SK-MEL-5 (cell line): Measurements from ENCODE around the gene RGS16. TPM values are rescaled to one million over a fixed set of nuclear protein-coding genes. Genes with fewer than 3 reads are reported as not detected.
"Not testable (repeated sequence)": the region's sequence is repeated elsewhere in the genome, so short reads cannot be mapped to it uniquely, and the experiment has no call there.

Experiments used
- DNase-seq: peaks from one replicate; pipeline ENCODE4 v3.0.0-alpha.2; 2016; ENCODE audit warnings: low read depth, low spot score
- in situ Hi-C: cut with HindIII; loops from 2 replicates; pipeline ENCODE4 v1.10.0; 2016; ENCODE audit warnings: low sequenced_read_pairs, high pct_unique_total_duplicates, low pct_unique_long_range_greater_than_20kb
- total RNA-seq: library from RNA; depleted of rRNA; stranded (reverse); fragments of >200 nt; shearing (Covaris generic); gene quantifications from 2 replicates; pipeline ENCODE4 v1.2.3, GENCODE V29; 2014

The RGS16 gene
- total RNA-seq, 1 experiment from 2014 or later = 0.24 TPM

- in situ Hi-C loops, DNase-seq: not testable (repeated sequence)
Measured at GRCh38 chr1:182632441-182632857, 28.3 kb upstream of the RGS16 start.

DNA sequence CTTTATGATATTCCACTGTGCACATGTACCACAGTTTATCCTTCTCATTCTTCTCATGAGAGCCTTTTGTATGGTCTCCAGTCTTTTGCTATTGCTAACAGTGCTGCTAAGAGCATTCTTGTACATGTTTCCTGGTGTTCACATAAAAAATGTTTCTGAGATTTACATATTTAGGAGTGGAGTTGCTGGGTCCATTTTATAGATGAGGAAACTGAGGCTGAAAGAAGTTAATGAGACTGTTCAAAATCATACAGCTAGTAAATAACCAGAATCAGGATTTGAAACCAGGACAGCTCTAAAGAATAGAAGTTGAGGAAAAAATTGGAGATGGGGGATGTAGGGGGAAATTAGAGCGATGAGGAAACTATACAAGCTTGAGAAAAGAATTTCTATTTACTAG is 27.8 kb upstream of the RGS16 start:
- no peak for DNase-seq
- in situ Hi-C loops = no loop called here

DNA sequence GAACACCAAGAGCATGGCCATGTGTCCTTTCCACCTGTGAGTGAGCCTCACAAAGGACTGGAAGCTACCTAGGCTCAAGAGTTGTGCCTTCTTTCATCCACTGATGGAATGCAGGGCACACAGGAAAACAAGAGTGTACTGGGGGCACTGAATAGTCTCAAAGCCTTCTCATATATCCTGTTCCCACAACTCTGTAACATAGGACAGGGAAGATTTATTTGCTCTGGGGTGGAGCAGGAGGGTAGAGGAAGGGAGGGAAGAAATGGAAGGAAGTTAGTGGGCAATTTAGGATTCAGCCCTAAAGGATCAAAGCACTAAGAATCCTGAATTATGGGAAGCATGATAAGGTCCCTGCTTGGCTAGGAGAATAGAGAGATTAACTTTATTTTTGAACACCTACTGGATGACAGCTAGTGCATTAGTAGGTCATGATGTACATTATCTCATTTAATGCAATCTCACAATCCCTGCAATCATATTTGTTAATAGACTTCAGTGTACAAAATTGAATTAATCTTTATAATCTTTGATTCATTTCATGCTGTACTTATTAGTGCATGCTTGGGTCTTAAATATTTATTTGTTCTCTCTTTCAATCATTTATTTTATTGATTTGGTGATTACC is 27.0 kb upstream of the RGS16 start:
- no peak for DNase-seq
- in situ Hi-C loops = no loop called here

- DNase-seq = no peak
- in situ Hi-C loops = no loop called here
Measured at GRCh38 chr1:182630586-182630985, 26.4 kb upstream of the RGS16 start.

DNA sequence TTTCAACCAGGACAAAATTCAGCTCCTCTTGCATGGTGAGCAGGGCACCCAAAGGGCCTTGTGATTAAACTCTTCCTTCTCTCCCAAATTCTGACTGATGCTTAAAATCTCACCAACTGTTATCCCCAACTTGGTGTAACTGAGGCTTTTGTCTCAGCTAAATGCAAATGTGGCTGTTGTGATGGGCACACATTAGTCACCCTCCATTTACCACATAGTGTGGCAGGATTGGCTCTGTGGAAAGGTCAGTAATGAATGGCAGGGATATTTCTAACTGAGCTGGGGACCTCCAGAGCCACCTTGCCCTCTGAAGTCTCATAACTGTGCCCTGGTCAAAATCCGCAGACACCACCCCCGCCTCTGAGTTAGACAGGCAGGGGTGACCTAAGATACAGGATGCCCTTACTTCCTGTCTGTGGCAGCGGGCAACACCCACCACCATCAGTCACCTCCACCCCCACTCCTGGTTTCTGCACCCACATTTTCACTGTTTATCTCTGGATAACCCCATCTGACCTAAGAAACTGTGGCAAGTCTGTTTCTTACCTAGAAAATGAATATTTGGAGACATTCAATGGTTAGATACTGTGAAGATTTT is 25.4 kb upstream of the RGS16 start:
- in situ Hi-C loops = no loop called here
- no peak for DNase-seq

- in situ Hi-C loops = no loop called here
- DNase-seq = no peak
Measured at GRCh38 chr1:182629080-182629479, 24.9 kb upstream of the RGS16 start.

DNA sequence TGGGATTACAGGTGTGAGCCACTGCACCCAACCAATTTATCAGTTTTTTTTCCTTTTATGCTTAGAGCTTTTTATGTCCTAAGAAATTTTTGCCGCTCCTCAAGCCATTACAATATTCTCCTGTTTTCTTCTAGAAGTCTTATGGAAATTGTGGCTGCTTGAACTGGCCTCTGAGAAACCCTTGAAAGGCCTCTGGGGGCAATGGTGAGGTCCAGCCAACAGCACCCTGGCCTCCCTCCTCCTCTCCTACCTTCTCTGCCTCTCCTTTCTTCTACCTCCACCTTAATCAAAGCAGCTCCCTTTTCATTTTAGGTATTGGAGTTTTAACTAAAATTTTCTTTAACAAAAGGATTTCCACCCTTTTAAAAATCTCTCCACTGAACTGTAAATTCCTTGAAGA is 24.5 kb upstream of the RGS16 start:
- no peak for DNase-seq
- in situ Hi-C loops = no loop called here

GRCh38 chr1:182627622-182628021 is 23.4 kb upstream of the RGS16 start:
- in situ Hi-C loops = no loop called here

DNA sequence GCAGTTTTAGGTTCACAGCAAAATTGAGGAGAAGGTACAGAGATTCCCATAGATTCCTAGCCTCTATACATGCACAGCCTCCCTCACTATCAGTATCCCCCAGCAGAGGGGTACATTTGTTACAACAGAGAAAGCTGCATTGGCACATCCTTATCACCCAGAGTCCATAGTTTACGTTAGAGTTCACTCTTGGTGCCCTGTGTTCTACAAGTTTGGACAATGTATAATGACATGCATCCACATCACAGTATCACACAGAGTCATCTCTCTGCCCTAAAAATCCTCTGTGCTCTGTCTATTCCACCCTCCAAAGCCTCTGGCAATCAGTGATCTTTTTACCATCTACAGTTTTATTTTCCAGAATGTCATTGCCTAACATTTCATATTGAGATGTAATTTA is 22.3 kb upstream of the RGS16 start:
- no peak for DNase-seq
- in situ Hi-C loops = no loop called here

More at GRCh38 chr1:182627622-182628021, 23.4 kb upstream of the RGS16 start:
- no peak for DNase-seq

DNA sequence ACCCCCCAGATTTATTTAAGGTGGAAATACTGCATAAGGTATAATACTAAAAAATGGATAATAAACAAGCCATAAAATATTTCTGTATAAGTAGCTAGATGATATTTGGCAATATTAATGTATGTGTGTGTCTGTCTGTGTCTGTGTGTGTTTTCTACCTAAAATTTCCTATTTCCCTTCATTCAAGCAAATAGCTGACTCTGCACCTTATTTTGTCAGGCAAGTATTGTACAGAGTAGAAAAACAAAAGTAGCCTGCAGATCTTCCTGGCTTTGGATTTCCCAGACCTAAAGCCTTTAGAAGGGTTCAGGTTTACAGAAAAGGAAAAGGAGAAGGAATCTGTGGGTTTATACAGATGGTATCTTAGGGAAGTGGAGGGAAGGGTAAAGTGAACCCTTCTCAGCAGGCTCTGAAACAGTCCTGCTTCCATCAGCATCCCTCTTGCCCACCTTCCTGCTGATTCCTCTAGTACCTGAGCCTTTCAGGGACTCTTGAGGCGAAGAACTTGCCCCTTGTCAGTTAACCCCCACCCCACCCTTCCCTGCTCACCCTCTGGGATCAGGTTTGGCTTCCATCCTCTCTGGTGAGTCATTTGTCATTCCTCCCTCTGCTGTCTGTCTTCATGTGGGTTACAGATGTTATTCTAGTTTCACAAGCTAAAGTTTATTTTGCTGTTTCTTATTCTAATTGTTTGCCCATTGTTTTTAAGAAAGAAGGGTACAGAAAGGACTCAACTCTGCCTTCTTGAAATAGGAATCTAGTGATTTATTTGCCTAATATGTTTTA is 21.7 kb upstream of the RGS16 start:
- no peak for DNase-seq
- in situ Hi-C loops = no loop called here

- in situ Hi-C loops = no loop called here
- DNase-seq = no peak
Measured at GRCh38 chr1:182625024-182625423, 20.8 kb upstream of the RGS16 start.

GRCh38 chr1:182624577-182624976 is 20.4 kb upstream of the RGS16 start:
- in situ Hi-C loops = no loop called here
- DNase-seq = no peak

DNA sequence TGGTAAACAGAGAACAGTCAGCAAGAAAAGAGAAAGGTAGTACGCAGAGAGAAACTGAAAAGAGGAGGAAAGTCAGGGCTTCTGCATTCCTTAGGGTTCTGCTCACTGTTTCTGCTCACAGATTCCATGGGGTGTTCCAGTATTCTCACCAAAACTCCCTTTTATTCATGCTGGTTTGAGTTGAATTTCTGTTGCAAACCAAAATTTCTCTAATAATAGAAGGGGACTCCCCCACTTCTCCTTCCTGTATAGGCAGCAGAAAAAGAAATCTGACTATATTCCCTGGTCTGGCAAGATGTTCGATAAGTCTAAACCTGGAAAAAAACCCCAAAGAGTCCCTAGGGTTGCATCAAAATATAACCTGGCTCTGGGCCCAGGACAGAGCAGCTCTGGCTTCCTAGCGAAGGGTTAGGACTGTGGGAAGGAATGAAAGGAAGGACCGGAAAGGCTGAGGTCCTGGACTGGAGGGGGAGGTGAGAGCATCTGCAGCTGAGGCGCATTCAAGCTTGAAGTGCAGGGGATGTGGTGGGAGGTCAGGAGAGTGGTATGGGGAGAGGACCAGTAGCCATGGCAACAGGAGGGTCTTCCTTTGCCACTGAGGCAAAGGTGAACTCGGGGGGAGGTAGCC is 18.8 kb upstream of the RGS16 start:
- no peak for DNase-seq
- in situ Hi-C loops = no loop called here

GRCh38 chr1:182621906-182622305 is 17.7 kb upstream of the RGS16 start:
- in situ Hi-C loops = no loop called here
- no peak for DNase-seq

DNA sequence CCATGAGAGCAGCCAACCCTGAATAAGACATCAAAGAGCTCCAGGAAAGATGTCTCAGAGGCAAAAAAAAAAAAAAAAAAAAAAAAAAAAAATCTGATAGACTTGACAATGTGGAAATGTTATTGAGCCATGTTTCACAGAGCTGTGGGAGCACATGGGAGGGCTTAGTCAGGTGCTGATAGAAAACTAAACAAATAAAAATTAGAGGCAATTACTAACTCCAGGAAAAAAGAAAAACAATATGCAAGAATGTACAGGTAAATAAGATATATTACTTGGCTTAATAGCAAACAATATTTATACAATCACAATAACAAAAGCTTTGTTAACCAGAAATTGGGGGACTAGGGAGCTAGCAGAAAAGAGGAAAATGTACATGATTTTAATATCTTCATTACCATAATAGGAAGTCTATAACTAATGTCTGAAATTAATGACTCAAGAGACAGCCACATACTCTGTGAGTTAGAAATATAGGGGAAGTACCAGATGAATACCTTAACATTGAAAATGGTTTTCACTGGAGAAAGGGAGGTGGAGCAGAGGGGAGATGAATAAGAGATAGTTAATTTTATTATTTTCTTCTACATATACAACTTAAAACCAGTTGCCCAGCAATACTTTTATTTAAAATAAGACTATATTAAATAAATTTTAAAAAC is 16.9 kb upstream of the RGS16 start:
- DNase-seq = no peak
- in situ Hi-C loops = no loop called here

- in situ Hi-C loops = no loop called here
- no peak for DNase-seq
Measured at GRCh38 chr1:182617734-182618351, 13.7 kb upstream of the RGS16 start.

DNA sequence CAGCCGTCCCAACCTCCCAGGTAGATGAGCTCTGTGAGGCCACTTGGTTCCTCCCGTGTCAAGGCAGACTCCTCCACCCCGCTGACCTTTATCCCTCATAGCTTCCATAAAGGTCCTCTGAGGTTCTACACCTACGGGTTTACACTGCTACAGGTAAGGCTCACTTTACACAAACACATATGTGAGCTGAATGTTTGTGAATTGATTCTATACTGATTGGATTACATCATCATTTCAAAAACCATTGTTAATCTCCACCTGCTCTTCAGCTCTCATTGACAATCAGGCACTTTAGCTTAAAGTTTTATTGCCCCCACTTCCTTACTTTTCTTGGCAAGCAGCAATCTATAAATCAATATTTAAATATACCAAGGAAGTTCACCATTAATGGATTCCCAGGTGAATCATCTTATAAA is 12.8 kb upstream of the RGS16 start:
- in situ Hi-C loops = no loop called here
- no peak for DNase-seq
